Neuronal stem cell (in vitro differentiated cells): Measurements from ENCODE around the gene ARFGEF2.

ENCODE experiments used
- DNase-seq: peaks from one replicate; pipeline ENCODE4 v3.0.0-alpha.2; 2013; ENCODE audit warnings: low spot score
- H2AFZ ChIP-seq: one replicate; pipeline ENCODE4 v1.6.1; 2013; ENCODE audit warnings: mild to moderate bottlenecking, low read length, inconsistent platforms
- H2AK5ac ChIP-seq: 2 replicates; pipeline ENCODE4 v1.6.1; 2013; ENCODE audit warnings: low read depth, mild to moderate bottlenecking, inconsistent platforms, low read length, moderate library complexity, mixed read lengths
- H2BK120ac ChIP-seq: 2 replicates; pipeline ENCODE4 v1.6.1; 2013; ENCODE audit warnings: low read depth, mild to moderate bottlenecking, inconsistent platforms, low read length, moderate library complexity, mixed read lengths
- H2BK12ac ChIP-seq: one replicate; pipeline ENCODE4 v1.6.1; 2013; ENCODE audit warnings: low read length, inconsistent platforms
- H2BK15ac ChIP-seq: 2 replicates; pipeline ENCODE4 v1.6.1; 2013; ENCODE audit warnings: mild to moderate bottlenecking, low read length, inconsistent platforms, mixed read lengths
- H2BK5ac ChIP-seq: one replicate; pipeline ENCODE4 v1.6.1; 2013; ENCODE audit warnings: inconsistent platforms, mild to moderate bottlenecking, low read length, moderate library complexity
- H3K14ac ChIP-seq: one replicate; pipeline ENCODE4 v1.6.1; 2013; ENCODE audit warnings: low read length, inconsistent platforms
- H3K18ac ChIP-seq: 2 replicates; pipeline ENCODE4 v1.6.1; 2013; ENCODE audit warnings: low read length, inconsistent platforms
- H3K23ac ChIP-seq: 2 replicates; pipeline ENCODE4 v1.6.1; 2013; ENCODE audit warnings: low read depth, mild to moderate bottlenecking, mixed read lengths, low read length, inconsistent platforms; ENCODE audit not compliant: poor library complexity
- H3K27ac ChIP-seq: replicated peaks from 3 replicates; pipeline ENCODE4 v1.5.1; 2013; ENCODE audit warnings: low read length, inconsistent platforms
- H3K27me3 ChIP-seq, 3 experiments: 2 replicates each; pipeline ENCODE4 v1.6.1; 2013; ENCODE audit warnings: low read length in 3 of 3, mild to moderate bottlenecking in 2 of 3, inconsistent platforms in 1 of 3, low read depth in 1 of 3, mixed read lengths in 1 of 3, moderate library complexity in 1 of 3; ENCODE audit not compliant: control insufficient read depth in 3 of 3, insufficient read depth in 3 of 3
- H3K36me3 ChIP-seq, 2 donors: replicated peaks in 1 of 2; 2 replicates each; pipeline ENCODE4 v1.6.1; 2013; ENCODE audit warnings: low read length in 2 of 2; ENCODE audit not compliant: control insufficient read depth in 2 of 2, insufficient read depth in 2 of 2
- H3K4ac ChIP-seq: 2 replicates; pipeline ENCODE4 v1.6.1; 2013; ENCODE audit warnings: inconsistent platforms, mild to moderate bottlenecking, low read length, moderate library complexity
- H3K4me1 ChIP-seq, 2 donors: 1 replicate in 1 of 2; 2 replicates in 1 of 2; pipeline ENCODE4 v1.6.1; 2013; ENCODE audit warnings: low read length in 2 of 2, low read depth in 1 of 2; ENCODE audit not compliant: control insufficient read depth in 2 of 2, insufficient read depth in 1 of 2
- H3K4me2 ChIP-seq: one replicate; pipeline ENCODE4 v1.6.1; 2013; ENCODE audit warnings: mild to moderate bottlenecking, low read length, inconsistent platforms; ENCODE audit not compliant: insufficient read depth, poor library complexity, severe bottlenecking
- H3K4me3 ChIP-seq, 2 donors: 2 replicates each; pipeline ENCODE4 v1.5.1; 2013; ENCODE audit warnings: low read length in 2 of 2, mild to moderate bottlenecking in 2 of 2, inconsistent platforms in 1 of 2, moderate library complexity in 1 of 2
- H3K79me1 ChIP-seq: one replicate; pipeline ENCODE4 v1.6.1; 2013; ENCODE audit warnings: low read depth, mild to moderate bottlenecking, inconsistent platforms, low read length, moderate library complexity
- H3K9ac ChIP-seq: one replicate; pipeline ENCODE4 v1.6.1; 2013; ENCODE audit warnings: mild to moderate bottlenecking, low read depth, low read length, inconsistent platforms; ENCODE audit not compliant: poor library complexity
- H3K9me3 ChIP-seq, 2 donors: replicated peaks in 1 of 2; 2 replicates each; pipeline versions ENCODE3 to v1.6.1; 2013; ENCODE audit warnings: low read length in 2 of 2, mild to moderate bottlenecking in 2 of 2, inconsistent platforms in 1 of 2, low read depth in 1 of 2, mixed read lengths in 1 of 2, moderate library complexity in 1 of 2; ENCODE audit not compliant: control insufficient read depth in 2 of 2, insufficient read depth in 1 of 2
- H4K8ac ChIP-seq: one replicate; pipeline ENCODE4 v1.6.1; 2013; ENCODE audit warnings: low read depth, mild to moderate bottlenecking, inconsistent platforms, low read length, moderate library complexity
- H4K91ac ChIP-seq: one replicate; pipeline ENCODE4 v1.6.1; 2013; ENCODE audit warnings: low read length, low read depth, mild to moderate bottlenecking, inconsistent platforms; ENCODE audit not compliant: poor library complexity
- WGBS, 2 donors: extraction: QIAGEN DNeasy Blood & Tissue Kit; methylation state at CpG; one replicate each; pipeline ENCODE4 v1.1.7; 2013; ENCODE audit warnings: missing lambda C conversion rate in 2 of 2, mixed read lengths in 1 of 2; ENCODE audit not compliant: insufficient read length in 2 of 2, insufficient replicate concordance in 1 of 2; ENCODE audit errors: extremely low coverage in 2 of 2; 5-methylcytosine and 5-hydroxymethylcytosine counted together

ARFGEF2 gene

DNA sequence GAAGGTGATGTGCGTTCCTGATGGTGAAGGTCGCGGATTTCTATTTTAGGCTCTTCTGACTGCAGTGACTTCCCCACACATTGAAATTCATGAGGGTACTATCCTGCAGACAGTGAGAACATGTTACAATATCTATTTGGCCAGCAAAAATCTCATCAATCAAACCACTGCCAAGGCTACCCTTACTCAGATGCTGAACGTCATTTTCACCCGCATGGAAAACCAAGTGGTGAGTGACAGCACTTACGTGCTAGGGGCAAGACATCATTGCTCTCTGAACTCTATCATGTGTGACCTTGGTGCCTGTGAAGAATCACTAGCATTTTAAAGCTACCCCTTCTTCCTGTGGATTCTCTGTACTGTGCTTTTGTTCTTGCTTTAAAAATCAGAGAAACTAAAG lies 31.1 kb downstream of the ARFGEF2 start:
- H3K4me1 ChIP-seq: no peaks in the 10 kb centered on the region
- no peak overlapping the region for H4K8ac ChIP-seq
- H2BK120ac ChIP-seq: no peak overlapping the region
- H3K9ac ChIP-seq: no peak overlapping the region
- H3K27me3 ChIP-seq: no peaks in the 10 kb centered on the region
- no peak overlapping the region for H2BK15ac ChIP-seq
- H2AFZ ChIP-seq: no peak overlapping the region
- no peak overlapping the region for H3K4ac ChIP-seq
- no peak overlapping the region for H2AK5ac ChIP-seq
- H3K27ac ChIP-seq: no peak overlapping the region
- H2BK12ac ChIP-seq: no peak overlapping the region
- H4K91ac ChIP-seq: no peak overlapping the region
- H2BK5ac ChIP-seq: no peak overlapping the region
- no peak overlapping the region for H3K14ac ChIP-seq
- no peak overlapping the region for H3K23ac ChIP-seq
- no peak overlapping the region for H3K4me3 ChIP-seq
- H3K9me3 ChIP-seq: no peaks in the 10 kb centered on the region
- no peak for DNase-seq
- WGBS, 2 donors: no CpG with 5 or more reads among the region's 6 CpGs
- H3K79me1 ChIP-seq: peaks cover 5% of the 10 kb centered on the region
- peaks cover 24 to 96% of the 10 kb centered on the region in 2 donors for H3K36me3 ChIP-seq
- no peak overlapping the region for H3K4me2 ChIP-seq
- no peak overlapping the region for H3K18ac ChIP-seq

DNA sequence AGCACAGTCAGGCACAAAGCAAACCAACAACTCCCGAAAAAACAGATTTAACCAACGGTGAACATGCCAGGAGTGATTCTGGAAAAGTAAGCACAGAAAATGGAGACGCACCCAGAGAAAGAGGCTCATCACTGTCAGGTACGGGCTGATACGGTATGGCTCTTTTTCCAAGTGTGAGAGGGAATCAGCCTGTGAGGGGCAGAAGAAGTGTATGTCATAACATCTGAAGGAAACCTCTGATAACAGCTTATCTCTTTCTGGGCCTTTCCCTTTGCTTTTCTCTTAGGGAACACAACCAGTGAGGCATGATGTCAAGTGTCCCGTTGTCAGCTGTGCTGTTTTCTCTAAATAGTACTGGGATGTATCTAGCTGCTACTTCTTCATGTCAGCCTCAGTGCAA lies 32.1 kb downstream of the ARFGEF2 start:
- Histone ChIP-seq H2BK15ac (no peak overlapping the region), H3K9ac (no peak overlapping the region), H3K18ac (no peak overlapping the region), H4K91ac (no peak overlapping the region), H3K9me3 (no peaks in the 10 kb centered on the region), H3K4me2 (no peak overlapping the region), H3K27ac (no peak overlapping the region), H4K8ac (no peak overlapping the region), H3K36me3 (peaks cover 24 to 92% of the 10 kb centered on the region in 2 donors), H2BK120ac (no peak overlapping the region), H3K14ac (no peak overlapping the region), H2AFZ (no peak overlapping the region), H2BK5ac (no peak overlapping the region), H3K4ac (no peak overlapping the region), H3K79me1 (peaks cover 3% of the 10 kb centered on the region), H3K4me1 (no peaks in the 10 kb centered on the region), H3K23ac (no peak overlapping the region), H2AK5ac (no peak overlapping the region), H3K27me3 (no peaks in the 10 kb centered on the region), H3K4me3 (no peak overlapping the region), H2BK12ac (no peak overlapping the region)
- DNase-seq: no peak
- no CpG with 5 or more reads among the region's 6 CpGs for WGBS, 2 donors

DNA sequence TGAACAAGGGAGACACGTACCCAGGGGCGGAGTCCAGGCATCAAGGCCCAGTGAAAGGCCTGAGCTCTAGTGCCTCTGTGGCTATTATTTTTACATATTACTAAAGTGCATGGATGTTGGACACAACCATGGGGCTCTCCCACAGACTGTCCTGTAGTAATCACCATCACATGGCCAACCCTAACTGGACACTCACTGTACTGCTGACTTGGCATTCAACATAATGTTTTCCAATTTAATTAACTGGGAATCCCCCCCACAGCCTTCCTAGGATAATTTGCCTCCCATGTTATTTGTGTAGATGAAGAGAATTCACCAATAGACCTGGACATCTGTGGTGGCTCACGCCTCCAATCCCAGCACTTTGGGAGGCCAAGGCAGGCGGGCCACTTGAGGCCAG lies 34.5 kb downstream of the ARFGEF2 start:
- Histone ChIP-seq H2BK15ac (no peak overlapping the region), H2BK5ac (no peak overlapping the region), H3K9ac (no peak overlapping the region), H3K27me3 (no peaks in the 10 kb centered on the region), H3K27ac (no peak overlapping the region), H2BK120ac (no peak overlapping the region), H3K4me3 (no peak overlapping the region), H2BK12ac (no peak overlapping the region), H3K4me2 (no peak overlapping the region), H4K91ac (no peak overlapping the region), H2AK5ac (no peak overlapping the region), H3K79me1 (no peaks in the 10 kb centered on the region), H3K36me3 (peaks cover 25 to 83% of the 10 kb centered on the region in 2 donors), H2AFZ (no peak overlapping the region), H3K18ac (no peak overlapping the region), H3K14ac (no peak overlapping the region), H3K23ac (no peak overlapping the region), H3K9me3 (no peaks in the 10 kb centered on the region), H3K4ac (no peak overlapping the region), H3K4me1 (no peaks in the 10 kb centered on the region), H4K8ac (no peak overlapping the region)
- no CpG with 5 or more reads among the region's 4 CpGs for WGBS, 2 donors
- DNase-seq: no peak

DNA sequence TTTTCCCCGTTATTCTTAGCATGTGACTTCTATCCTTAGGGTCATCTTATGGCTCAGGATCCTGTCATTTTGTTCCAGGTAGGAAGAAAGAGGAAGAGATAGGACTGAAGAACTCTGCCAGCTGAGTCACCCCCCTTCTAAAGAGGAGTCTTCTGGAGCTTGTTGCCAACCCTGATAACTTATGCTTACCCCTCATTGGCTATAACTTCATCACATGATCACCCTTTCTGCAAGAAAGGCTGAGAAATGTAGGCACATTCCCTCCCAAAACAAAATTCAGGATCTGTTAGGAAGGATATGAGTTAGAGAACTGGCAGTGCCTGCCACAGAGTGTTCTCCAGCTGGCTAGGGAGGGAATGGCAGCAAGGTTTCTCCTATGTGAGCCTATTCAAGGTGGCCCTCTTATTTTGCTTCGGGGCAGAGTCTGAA lies 35.6 kb downstream of the ARFGEF2 start:
- WGBS, 2 donors: no CpG with 5 or more reads among the region's 2 CpGs
- Histone ChIP-seq H2BK15ac (no peak overlapping the region), H2BK5ac (no peak overlapping the region), H2BK120ac (no peak overlapping the region), H3K4me2 (no peak overlapping the region), H2AFZ (no peak overlapping the region), H4K8ac (no peak overlapping the region), H2BK12ac (no peak overlapping the region), H2AK5ac (no peak overlapping the region), H3K4me3 (no peak overlapping the region), H3K9me3 (no peaks in the 10 kb centered on the region), H3K23ac (no peak overlapping the region), H3K36me3 (peaks cover 23 to 73% of the 10 kb centered on the region in 2 donors), H3K79me1 (no peaks in the 10 kb centered on the region), H3K27ac (no peak overlapping the region), H3K27me3 (no peaks in the 10 kb centered on the region), H3K18ac (no peak overlapping the region), H4K91ac (no peak overlapping the region), H3K9ac (no peak overlapping the region), H3K14ac (no peak overlapping the region), H3K4ac (no peak overlapping the region), H3K4me1 (no peaks in the 10 kb centered on the region)
- no peak for DNase-seq
